Upper lobe of right lung (tissue), 1 donor: ENCODE measurements around the gene USP32. TPM values are rescaled to one million over a fixed set of nuclear protein-coding genes. Genes with fewer than 3 reads are reported as not detected.

Experiments
- ATAC-seq: fragments of 200-7000 bp; cut with Tn5 transposase; one replicate; pipeline ENCODE4 v1.9.1; 2020; ENCODE audit warnings: mild to moderate bottlenecking, moderate library complexity
- DNase-seq: peaks from one replicate; pipeline ENCODE4 v3.0.0-alpha.2; 2020
- H3K27ac ChIP-seq: fragments of 200-600 bp; one replicate; pipeline ENCODE4 v1.8.0; 2022
- H3K27me3 ChIP-seq: fragments of 200-600 bp; one replicate; pipeline ENCODE4 v1.8.0; 2022; ENCODE audit warnings: mild to moderate bottlenecking
- H3K36me3 ChIP-seq: fragments of 200-600 bp; one replicate; pipeline ENCODE4 v1.8.0; 2022
- H3K4me1 ChIP-seq: fragments of 200-600 bp; one replicate; pipeline ENCODE4 v1.8.0; 2022
- H3K4me3 ChIP-seq: fragments of 200-600 bp; one replicate; pipeline ENCODE4 v1.8.0; 2022; ENCODE audit warnings: mild to moderate bottlenecking
- H3K9me3 ChIP-seq: fragments of 200-600 bp; one replicate; pipeline ENCODE4 v1.8.0; 2022
- CTCF ChIP-seq: fragments of 200-600 bp; IDR thresholded peaks from one replicate; pipeline ENCODE4 v1.8.0; 2022; ENCODE audit warnings: antibody characterized with exemption
- intact Hi-C: fragments of 100-400 bp; cut with DNase I; formaldehyde crosslinking; loops from one replicate; pipeline ENCODE4 v1.11.0; 2022
- total RNA-seq: library from RNA; stranded (reverse); fragmentation: NEBNext Ultra II Directional; extraction: Animal tissue kit (Norgen Biotek cat#: 25700); gene quantifications from one replicate; pipeline ENCODE4 v1.2.1, GENCODE V29; 2021
- donor health status: DM: no; HTN: yes; CAD: no; lungs with severe emphysema.

The USP32 gene
- total RNA-seq, 1 donor from 2014 or later = 72.4 TPM

GRCh38 chr17:60169921-60170817 lies 221.8 kb downstream of the USP32 start:
- Histone ChIP-seq H3K4me1 (peaks cover 33% of the 10 kb centered on the region), H3K4me3 (no peak overlapping the region), H3K9me3 (no peaks in the 10 kb centered on the region), H3K27ac (peak overlapping the region; percentile 12), H3K36me3 (no peaks in the 10 kb centered on the region), H3K27me3 (no peaks in the 10 kb centered on the region)
- intact Hi-C loops = no loop called here
- DNase-seq = no peak
- ATAC-seq = peak; percentile 73
- TF ChIP-seq CTCF = no peak

GRCh38 chr17:60168654-60169053 lies 223.3 kb downstream of the USP32 start:
- Histone ChIP-seq H3K27me3 (no peaks in the 10 kb centered on the region), H3K36me3 (no peaks in the 10 kb centered on the region), H3K9me3 (no peaks in the 10 kb centered on the region), H3K4me3 (no peak overlapping the region), H3K4me1 (peaks cover 33% of the 10 kb centered on the region), H3K27ac (no peak overlapping the region)
- DNase-seq = no peak
- no peak for TF ChIP-seq CTCF
- intact Hi-C loops = no loop called here
- ATAC-seq = no peak

- no peak for TF ChIP-seq CTCF
- no peak overlapping the region for H3K4me3 ChIP-seq
- DNase-seq (no peak), ATAC-seq (no peak)
- H3K27me3 ChIP-seq = no peaks in the 10 kb centered on the region
- no peak overlapping the region for H3K27ac ChIP-seq
- H3K36me3 ChIP-seq = no peaks in the 10 kb centered on the region
- H3K9me3 ChIP-seq = no peaks in the 10 kb centered on the region
- H3K4me1 ChIP-seq = peaks cover 33% of the 10 kb centered on the region
- intact Hi-C loops = no loop called here
Measured at GRCh38 chr17:60167065-60167741, 224.7 kb downstream of the USP32 start.

- ATAC-seq (no peak), DNase-seq (no peak)
- TF ChIP-seq CTCF = no peak
- H3K27ac ChIP-seq = no peak overlapping the region
- no peak overlapping the region for H3K4me3 ChIP-seq
- H3K27me3 ChIP-seq = no peaks in the 10 kb centered on the region
- no peaks in the 10 kb centered on the region for H3K9me3 ChIP-seq
- H3K36me3 ChIP-seq = no peaks in the 10 kb centered on the region
- H3K4me1 ChIP-seq = peaks cover 21% of the 10 kb centered on the region
- intact Hi-C loops = no loop called here
Measured at GRCh38 chr17:60165971-60166370, 226.0 kb downstream of the USP32 start.

GRCh38 chr17:60165223-60165622 lies 226.7 kb downstream of the USP32 start:
- no peak overlapping the region for H3K4me3 ChIP-seq
- DNase-seq (no peak), ATAC-seq (no peak)
- H3K27ac ChIP-seq = no peak overlapping the region
- intact Hi-C loops = no loop called here
- H3K9me3 ChIP-seq = no peaks in the 10 kb centered on the region
- H3K4me1 ChIP-seq = peaks cover 14% of the 10 kb centered on the region
- H3K36me3 ChIP-seq = no peaks in the 10 kb centered on the region
- no peak for TF ChIP-seq CTCF
- H3K27me3 ChIP-seq = no peaks in the 10 kb centered on the region
